HG03354 (cell line): Measurements from ENCODE around the gene CITED4.

Experiments used
- ATAC-seq: cut with Tn5 transposase; IDR thresholded peaks from one replicate; pipeline ENCODE4 v1.9.1; 2021; ENCODE audit warnings: mild to moderate bottlenecking; ENCODE audit not compliant: unreplicated experiment, poor library complexity, severe bottlenecking

The CITED4 gene

GRCh38 chr1:40887652-40888051, 25.5 kb upstream of the CITED4 start:
- no peak for ATAC-seq

- ATAC-seq: no peak
Measured at GRCh38 chr1:40887012-40887378, 24.8 kb upstream of the CITED4 start.

- ATAC-seq: no peak
Measured at GRCh38 chr1:40886318-40887011, 24.3 kb upstream of the CITED4 start.

GRCh38 chr1:40884055-40884795, 22.1 kb upstream of the CITED4 start:
- no peak for ATAC-seq

- no peak for ATAC-seq
Measured at GRCh38 chr1:40880813-40881549, 18.8 kb upstream of the CITED4 start.

- no peak for ATAC-seq
Measured at GRCh38 chr1:40879482-40880175, 17.5 kb upstream of the CITED4 start.

- no peak for ATAC-seq
Measured at GRCh38 chr1:40878906-40879305, 16.7 kb upstream of the CITED4 start.

GRCh38 chr1:40877698-40878097, 15.5 kb upstream of the CITED4 start:
- ATAC-seq: no peak

GRCh38 chr1:40876891-40877290, 14.7 kb upstream of the CITED4 start:
- ATAC-seq: no peak

- ATAC-seq: no peak
Measured at GRCh38 chr1:40876436-40876761, 14.2 kb upstream of the CITED4 start.

- no peak for ATAC-seq
Measured at GRCh38 chr1:40873863-40874472, 11.8 kb upstream of the CITED4 start.

- ATAC-seq: no peak
Measured at GRCh38 chr1:40872276-40872675, 10.1 kb upstream of the CITED4 start.

- no peak for ATAC-seq
Measured at GRCh38 chr1:40870135-40870728, 8.1 kb upstream of the CITED4 start.

GRCh38 chr1:40868051-40868723, 6.0 kb upstream of the CITED4 start:
- no peak for ATAC-seq

- peak; percentile 22 for ATAC-seq
Measured at GRCh38 chr1:40861224-40862003, 749 bp downstream of the CITED4 start.

- no peak for ATAC-seq
Measured at GRCh38 chr1:40860706-40861223, 1.4 kb downstream of the CITED4 start.

- no peak for ATAC-seq
Measured at GRCh38 chr1:40858856-40859416, 3.2 kb downstream of the CITED4 start.

GRCh38 chr1:40857737-40858136, 4.4 kb downstream of the CITED4 start:
- no peak for ATAC-seq
